NCI-H2196 treated with DMSO at 0.1 percent for 48 hours (cell line): ENCODE results near the gene KLK6.

Source experiments
- DNase-seq: peaks from one replicate; lab custom pipeline; 2025; ENCODE audit not compliant: unreplicated experiment; lab: John Stamatoyannopoulos, UW

KLK6 gene

GRCh38 chr19:50969413-50969760 lies at the start of gene KLK6:
KLK6 (minus strand) TSS chr19:50969591; CDS start chr19:50968104, 1,487 bp downstream.
- DNase-seq: no peak

GRCh38 chr19:51018745-51019543 lies 49.6 kb upstream of the KLK6 start:
- no peak for DNase-seq

DNA sequence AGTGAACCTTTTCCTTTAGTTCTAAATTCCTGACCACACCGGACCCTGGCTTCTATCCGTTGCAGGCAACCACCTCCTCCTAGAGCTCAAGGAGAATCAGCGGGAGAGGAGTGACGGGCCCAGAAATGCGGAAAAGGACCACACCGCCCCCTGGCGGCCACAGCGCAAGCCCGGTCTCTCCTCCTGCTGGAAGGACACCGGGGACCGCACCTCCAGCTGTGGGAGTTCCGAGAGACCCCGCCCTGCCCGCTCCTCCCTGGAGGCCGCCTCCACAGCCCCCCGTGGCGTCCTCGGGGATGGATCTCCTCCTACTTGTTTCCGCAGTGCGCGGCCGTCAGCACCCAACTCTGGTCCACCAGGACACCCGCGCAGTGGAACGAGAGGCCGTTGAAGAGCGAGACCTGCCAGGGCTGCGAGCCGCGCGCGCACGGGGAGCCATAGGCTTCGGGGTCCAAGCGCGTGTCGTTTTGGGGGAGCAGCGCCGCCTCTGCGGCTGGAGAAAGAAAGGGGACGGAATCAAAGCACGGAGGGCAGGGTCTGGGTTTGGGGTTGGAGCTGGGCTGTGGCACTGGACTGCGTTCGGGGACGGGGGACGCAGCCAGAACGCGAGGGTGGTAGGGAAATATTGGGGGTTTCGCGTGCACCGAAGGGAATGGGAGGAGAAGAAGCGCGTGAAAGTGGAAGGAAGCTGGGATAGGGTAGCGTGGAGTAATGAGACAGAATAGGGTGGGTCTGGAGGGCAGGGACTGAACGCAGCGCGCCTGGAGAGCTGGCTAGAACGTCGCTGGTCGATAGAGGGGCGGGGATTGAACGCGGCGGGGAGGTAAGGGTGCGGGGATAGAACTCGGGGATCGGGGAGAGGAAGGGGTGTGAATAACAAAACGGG lies 47.6 kb upstream of the KLK6 start:
- DNase-seq: peak; percentile 65

- DNase-seq: no peak
These were observed 46.4 kb upstream of the KLK6 start for GRCh38 chr19:51015691-51016267.

DNA sequence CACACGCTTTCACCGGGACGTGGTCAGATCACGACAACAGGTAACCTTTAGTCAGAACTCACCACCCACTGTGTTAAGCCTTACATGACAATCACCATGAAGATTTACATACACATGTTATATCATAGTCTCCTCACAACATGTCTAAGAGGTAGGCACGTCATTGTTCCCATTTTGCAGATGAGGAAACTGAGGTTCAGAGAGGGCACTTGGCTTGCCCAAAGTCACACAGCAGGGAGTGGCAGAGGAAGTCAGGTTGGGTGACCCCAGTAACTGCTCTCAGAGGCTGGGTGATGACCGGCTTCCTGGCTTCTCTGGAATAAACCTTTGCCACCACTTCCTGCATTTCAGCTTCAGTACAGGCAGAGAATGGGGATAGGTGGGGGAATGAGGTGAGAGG lies 44.9 kb upstream of the KLK6 start:
- no peak for DNase-seq

DNA sequence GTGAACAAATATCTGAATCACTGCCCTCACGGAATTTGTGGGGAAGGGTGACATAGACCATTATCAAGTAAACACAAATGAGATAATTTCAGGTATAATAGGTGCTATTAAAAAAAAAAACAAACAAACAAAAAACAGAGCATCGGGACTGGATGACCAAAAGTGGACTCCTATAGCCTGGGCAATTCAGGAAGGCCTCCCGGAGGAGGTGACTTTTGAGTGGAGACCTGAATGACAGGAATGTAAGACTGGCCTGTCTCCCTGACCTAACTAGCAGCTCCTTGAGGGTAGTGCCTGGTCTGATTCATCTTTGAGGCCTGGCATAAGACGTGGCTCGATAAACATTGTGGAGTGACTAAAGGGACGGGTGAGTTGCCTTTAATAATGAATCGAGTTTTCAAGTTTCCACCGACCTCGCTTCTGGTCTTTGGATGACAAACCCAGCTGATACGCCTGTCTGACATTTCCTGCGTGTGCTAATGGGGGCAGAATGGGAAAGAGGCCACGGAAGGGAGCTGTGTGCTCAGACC lies 43.3 kb upstream of the KLK6 start:
- no peak for DNase-seq

DNA sequence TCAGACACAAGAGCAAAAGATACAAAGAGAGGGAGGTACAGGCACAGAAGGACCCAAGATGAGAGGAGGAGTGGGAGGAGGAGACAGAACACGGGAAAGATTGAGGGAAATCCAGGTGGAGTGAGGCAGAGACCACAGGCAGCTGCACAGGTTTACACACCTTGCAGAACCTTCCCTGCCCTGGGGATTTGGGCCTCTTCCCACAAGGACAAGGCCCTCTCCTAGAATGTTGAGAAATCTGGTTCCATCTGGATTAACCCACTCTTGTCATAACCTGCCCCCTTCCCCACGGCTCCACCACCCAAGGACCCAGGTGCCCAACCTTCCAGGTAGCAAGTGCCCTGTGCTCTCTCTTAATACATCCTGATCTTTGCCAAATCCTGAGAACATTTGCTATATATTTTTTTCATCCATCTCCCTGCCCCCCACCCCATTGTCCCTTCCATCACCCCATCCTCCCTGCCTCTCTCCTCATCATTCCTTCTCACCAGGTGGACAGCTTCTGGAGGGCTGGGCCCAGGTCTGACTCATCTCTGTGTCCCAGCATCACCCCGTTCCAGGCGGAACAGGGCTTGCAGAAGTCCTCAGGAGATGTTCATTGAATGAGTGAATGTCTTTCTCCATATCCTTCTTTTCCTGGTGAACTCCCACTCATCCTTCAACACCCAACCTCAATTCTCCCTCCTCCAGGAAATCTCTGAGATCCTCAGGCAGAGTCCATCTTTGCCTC lies 40.8 kb upstream of the KLK6 start:
- no peak for DNase-seq

DNA sequence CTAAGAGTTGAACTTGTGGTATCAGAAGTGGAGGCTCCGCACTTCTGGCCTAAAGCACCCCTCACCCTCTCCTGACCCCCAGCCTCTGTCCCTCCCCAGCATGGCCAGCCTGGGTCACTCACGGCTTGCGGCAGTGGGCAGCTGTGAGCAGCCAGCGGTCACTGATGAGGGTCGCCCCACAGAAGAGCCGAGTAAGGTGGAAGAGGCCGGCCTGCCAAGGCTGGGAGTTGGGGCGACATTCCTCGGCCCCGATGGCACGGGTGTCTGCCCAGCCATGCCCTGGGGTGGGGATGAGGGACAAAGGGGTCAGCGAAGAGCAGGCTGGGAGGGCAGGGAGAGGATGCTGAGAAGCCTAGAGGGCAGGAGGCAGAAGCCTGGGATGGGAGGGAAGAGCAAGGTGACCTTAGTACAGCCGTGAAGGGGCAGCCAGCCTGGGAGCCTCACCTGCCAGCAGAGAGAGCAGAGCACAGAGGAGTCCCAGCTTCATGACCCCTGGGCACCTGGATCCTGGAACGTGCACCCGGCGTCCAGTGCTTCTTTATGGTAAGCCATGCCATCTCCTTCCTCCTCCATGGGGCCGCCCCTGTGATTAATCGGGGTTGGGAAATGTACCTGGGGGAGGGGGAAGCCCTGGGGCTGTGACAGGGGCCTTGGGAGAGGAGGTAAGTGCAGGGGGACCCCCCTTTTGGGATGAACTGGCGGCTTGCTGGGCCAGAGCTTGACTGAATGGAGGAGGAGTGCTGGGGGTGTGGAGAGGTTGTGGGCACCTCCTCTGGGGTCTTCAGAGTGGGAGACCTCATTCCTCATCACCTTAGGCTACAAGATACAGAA lies 39.9 kb upstream of the KLK6 start:
- no peak for DNase-seq

- DNase-seq: no peak
These were observed 38.1 kb upstream of the KLK6 start for GRCh38 chr19:51007488-51007887.

DNA sequence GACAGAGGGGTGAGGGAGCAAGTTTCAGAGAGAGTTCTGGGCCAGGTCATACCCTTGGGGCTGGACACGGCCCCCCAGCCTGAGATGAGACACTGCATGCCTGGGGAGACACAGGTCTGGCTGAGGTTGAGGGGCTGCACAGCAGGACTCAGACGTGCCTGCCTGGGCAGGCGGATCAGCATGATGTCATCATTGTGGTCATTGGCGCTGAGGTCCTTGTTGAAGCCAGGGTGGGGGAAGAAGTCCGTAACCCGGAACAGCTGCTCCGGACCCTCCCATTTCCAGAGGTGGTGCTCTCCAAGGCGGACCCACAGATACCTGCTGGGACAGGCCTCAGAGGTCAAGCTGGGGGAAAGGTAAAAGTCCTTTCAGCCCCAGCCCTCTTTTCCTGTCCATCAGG lies 37.0 kb upstream of the KLK6 start:
- DNase-seq: no peak

DNA sequence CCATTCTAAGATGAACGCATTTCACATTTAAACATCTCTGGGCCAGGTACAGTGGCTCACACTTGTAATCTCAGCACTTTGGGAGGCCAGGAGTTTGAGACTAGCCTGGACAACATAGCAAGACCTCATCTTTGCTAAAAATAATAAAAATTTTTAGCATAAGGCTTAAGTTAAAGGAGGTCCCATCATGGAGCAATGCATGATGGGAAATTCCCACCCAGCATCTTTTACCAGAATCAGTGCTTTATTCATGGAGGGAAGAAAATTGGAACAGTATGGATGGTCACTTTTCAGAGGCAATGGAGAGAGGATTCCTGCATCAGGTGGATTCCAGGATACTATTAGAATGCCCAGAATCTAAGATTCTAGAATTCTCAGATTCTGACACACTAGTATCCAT lies 35.9 kb upstream of the KLK6 start:
- no peak for DNase-seq

DNA sequence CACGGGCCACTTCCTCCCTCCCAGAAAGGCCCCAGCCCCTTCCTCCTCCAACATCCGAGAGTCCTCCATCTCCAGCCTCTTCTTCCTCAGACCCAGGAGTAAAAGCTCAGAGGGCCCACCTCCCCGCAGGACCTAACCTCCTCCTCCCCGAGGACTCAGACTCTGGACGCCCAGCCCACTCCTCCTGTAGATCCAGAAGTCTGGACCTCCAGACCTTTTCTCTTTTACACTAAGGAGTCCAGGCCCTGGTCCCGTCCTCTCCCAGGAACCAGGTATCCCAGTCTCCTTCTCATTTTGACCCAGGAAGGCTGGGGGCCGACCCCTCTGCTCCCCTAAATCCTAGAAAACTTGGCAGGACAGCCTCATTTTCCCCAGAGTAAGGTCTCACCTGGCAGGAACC lies 33.9 kb upstream of the KLK6 start:
- no peak for DNase-seq

DNA sequence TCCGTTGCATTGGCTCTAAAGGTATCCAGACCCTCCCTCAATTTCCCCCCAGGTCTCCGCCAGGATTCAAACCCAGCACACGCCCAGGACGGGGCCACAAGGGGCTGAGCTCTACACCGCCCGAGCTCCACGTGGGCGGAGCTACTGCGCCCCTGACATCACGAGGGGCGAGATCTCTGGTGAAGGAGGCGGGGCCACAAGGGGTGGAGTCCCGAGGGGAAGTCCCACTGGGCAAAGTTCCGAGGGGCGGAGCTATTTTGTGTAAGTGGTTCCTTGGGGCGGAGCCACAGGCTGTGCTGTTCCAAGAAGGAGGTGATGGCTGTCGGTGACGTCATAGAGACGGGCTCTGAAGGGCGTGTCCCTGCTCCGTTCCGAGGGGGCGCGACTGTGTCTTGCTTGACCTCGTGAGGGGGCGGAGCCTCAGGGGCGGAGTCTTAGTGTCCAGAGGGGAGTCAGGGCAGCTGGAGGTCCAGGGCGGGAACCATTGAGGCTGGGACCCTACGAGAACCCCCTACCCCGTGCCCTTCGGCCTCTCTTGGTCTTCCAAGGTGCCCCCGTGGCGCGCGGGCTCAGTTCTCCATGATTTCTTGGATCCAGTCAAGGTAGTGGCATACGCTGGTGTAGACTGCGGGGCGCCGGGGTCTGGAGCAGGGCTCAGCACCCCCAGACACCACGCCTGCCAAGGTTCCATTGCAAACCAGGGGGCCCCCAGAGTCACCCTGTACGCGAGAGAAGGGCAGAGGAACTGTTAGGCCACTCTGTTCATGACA lies 33.3 kb upstream of the KLK6 start:
- DNase-seq: no peak

GRCh38 chr19:51002089-51002532 lies 32.7 kb upstream of the KLK6 start:
- no peak for DNase-seq

- no peak for DNase-seq
These were observed 32.1 kb upstream of the KLK6 start, which contains the start of gene KLK8 for GRCh38 chr19:51001515-51001914. KLK8 (minus strand) TSS chr19:51001604; CDS start chr19:51001167, 437 bp downstream.

DNA sequence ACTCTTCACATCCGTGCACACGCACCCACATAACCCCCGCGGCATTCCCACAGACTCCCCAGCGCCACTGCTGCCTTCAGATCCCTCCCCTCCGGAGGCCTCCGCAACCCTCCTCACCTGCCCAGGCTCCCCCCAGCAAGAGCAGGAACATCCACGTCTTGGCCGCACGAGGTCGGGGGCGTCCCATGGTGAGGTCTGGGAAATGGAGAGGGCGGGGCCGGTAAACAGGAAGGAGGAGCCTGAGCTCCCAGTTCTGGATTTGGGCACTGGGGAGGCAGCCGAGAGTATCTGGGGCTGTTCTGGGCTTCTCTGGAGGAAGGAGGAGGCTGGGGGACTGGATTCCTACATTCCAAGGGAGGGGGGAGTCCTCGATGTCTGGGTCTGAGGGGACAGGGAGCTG lies 31.6 kb upstream of the KLK6 start:
- DNase-seq: no peak

DNA sequence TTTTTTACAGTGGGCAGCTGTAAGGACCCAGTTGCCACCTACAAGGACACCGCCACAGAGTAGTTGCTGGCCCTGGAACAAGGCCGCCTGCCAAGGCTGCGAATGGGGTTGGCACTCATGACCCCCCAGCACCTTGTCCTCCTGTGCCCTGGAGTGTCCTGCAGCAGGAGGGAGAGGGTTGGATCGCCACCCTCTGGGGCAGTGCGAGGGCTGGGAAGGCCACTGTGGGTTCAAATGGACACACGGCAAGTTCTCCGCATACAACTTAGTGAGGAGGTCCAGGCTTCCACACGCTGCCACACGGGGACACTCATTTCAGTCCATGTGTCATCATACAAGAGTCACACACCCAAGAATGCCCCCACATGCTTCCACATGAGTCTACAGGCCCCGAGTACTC lies 31.0 kb upstream of the KLK6 start:
- DNase-seq: no peak

GRCh38 chr19:50998686-50999085 lies 29.3 kb upstream of the KLK6 start:
- DNase-seq: no peak

DNA sequence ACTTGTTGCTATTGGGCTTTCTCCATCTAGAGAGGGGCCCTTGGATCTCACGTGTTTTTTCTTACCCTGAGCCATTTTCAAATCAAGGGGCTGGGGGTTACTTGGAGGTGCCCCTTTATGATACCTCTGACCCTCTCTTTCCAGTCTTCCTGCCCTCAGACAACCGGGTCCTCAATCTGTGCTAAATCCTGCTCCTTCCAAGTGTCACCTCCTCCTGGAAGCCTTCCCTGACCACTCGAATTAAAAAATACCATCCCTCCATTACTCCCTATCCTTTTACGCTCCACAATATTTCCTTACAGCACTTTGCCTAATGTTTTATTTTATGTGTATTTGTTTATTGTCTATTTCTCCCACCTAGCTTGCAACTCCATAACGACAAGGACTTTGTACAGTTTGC lies 28.7 kb upstream of the KLK6 start:
- DNase-seq: no peak
